H4 (cell line): ENCODE results near the gene ITK. TPM values are rescaled to one million over a fixed set of nuclear protein-coding genes. Genes with fewer than 3 reads are reported as not detected.

Experiments used
- DNase-seq: peaks from one replicate; pipeline ENCODE4 v3.0.0-alpha.2; 2015; ENCODE audit warnings: low spot score
- total RNA-seq: library from RNA; depleted of rRNA; stranded (reverse); fragments of >200 nt; shearing (Covaris generic); gene quantifications from 2 replicates; pipeline ENCODE4 v1.2.3, GENCODE V29; 2014; rRNA removed

Gene ITK
- total RNA-seq = 0.02 TPM in 1 of 2 replicates, not detected in the other

GRCh38 chr5:157180374-157181264 lies at the start of gene ITK:
Gene ITK (plus strand): TSS chr5:157180840. CDS start chr5:157180978, 138 bp downstream.
- DNase-seq = no peak

- DNase-seq = no peak
Measured at GRCh38 chr5:157130925-157131324, 49.7 kb upstream of the ITK start.

GRCh38 chr5:157132281-157132612 lies 48.4 kb upstream of the ITK start:
- no peak for DNase-seq

GRCh38 chr5:157137691-157138090 lies 42.9 kb upstream of the ITK start:
- no peak for DNase-seq

- DNase-seq = peak; percentile 98
Measured at GRCh38 chr5:157142317-157143126, 38.1 kb upstream of the ITK start, which contains the start of gene MED7. Gene MED7 (minus strand): TSS chr5:157142865. CDS start chr5:157139431, 3,434 bp downstream.

- no peak for DNase-seq
Measured at GRCh38 chr5:157143127-157143971, 37.3 kb upstream of the ITK start.

- DNase-seq = peak; percentile 43
Measured at GRCh38 chr5:157148734-157149615, 31.7 kb upstream of the ITK start.

GRCh38 chr5:157150995-157151394 lies 29.6 kb upstream of the ITK start:
- DNase-seq = no peak

- DNase-seq = no peak
Measured at GRCh38 chr5:157155297-157155696, 25.3 kb upstream of the ITK start.

GRCh38 chr5:157157293-157157891 lies 23.2 kb upstream of the ITK start:
- no peak for DNase-seq

GRCh38 chr5:157159209-157159751 lies 21.4 kb upstream of the ITK start:
- DNase-seq = no peak

GRCh38 chr5:157160001-157160400 lies 20.6 kb upstream of the ITK start:
- no peak for DNase-seq

GRCh38 chr5:157161996-157162395 lies 18.6 kb upstream of the ITK start:
- no peak for DNase-seq

GRCh38 chr5:157162919-157163510 lies 17.6 kb upstream of the ITK start:
- DNase-seq = no peak

- no peak for DNase-seq
Measured at GRCh38 chr5:157164521-157164920, 16.1 kb upstream of the ITK start.

- DNase-seq = no peak
Measured at GRCh38 chr5:157165261-157165660, 15.4 kb upstream of the ITK start.

GRCh38 chr5:157165668-157166067 lies 15.0 kb upstream of the ITK start:
- no peak for DNase-seq

- no peak for DNase-seq
Measured at GRCh38 chr5:157166214-157167213, 14.1 kb upstream of the ITK start, which contains the start of gene GARIN3. Gene GARIN3 (minus strand): TSS chr5:157166264. CDS start chr5:157166168, 96 bp downstream.
